Dedifferentiated amniotic fluid mesenchymal stem cell (primary cell): ENCODE measurements around the gene ZBTB46.
A peak's percentile ranks its signal among the peaks of the same experiment; 100 is the strongest.
"Not testable (repeated sequence)": the region's sequence is repeated elsewhere in the genome, so short reads cannot be mapped to it uniquely, and the experiment has no call there.

Experiments used
- DNase-seq: peaks from one replicate; pipeline ENCODE4 v3.0.0-alpha.2; 2016; ENCODE audit errors: extremely low spot score

The ZBTB46 gene

GRCh38 chr20:63789836-63790571, 41.1 kb downstream of the ZBTB46 start:
- DNase-seq, result no peak

GRCh38 chr20:63787749-63788148, 43.3 kb downstream of the ZBTB46 start:
- no peak for DNase-seq

GRCh38 chr20:63787302-63787701, 43.8 kb downstream of the ZBTB46 start:
- no peak for DNase-seq

- DNase-seq, result no peak
Observed at GRCh38 chr20:63785691-63786131, 45.4 kb downstream of the ZBTB46 start.

- no peak for DNase-seq
Observed at GRCh38 chr20:63783970-63784369, 47.1 kb downstream of the ZBTB46 start.

GRCh38 chr20:63782521-63782971, 48.5 kb downstream of the ZBTB46 start:
- DNase-seq, result no peak

- DNase-seq, result no peak
Observed at GRCh38 chr20:63782051-63782471, 49.0 kb downstream of the ZBTB46 start.

GRCh38 chr20:63781181-63781580, 49.9 kb downstream of the ZBTB46 start:
- no peak for DNase-seq

- no peak for DNase-seq
Observed at GRCh38 chr20:63778857-63779256, 52.2 kb downstream of the ZBTB46 start.

GRCh38 chr20:63778034-63778752, 52.9 kb downstream of the ZBTB46 start:
- DNase-seq, result no peak

- no peak for DNase-seq
Observed at GRCh38 chr20:63777614-63778013, 53.5 kb downstream of the ZBTB46 start.

- DNase-seq, result not testable (repeated sequence)
Observed at GRCh38 chr20:63776875-63777274, 54.2 kb downstream of the ZBTB46 start.

GRCh38 chr20:63775096-63775978, 55.7 kb downstream of the ZBTB46 start:
- peak; percentile 27 for DNase-seq

GRCh38 chr20:63774306-63774705, 56.8 kb downstream of the ZBTB46 start:
- no peak for DNase-seq

GRCh38 chr20:63773571-63774241, 57.4 kb downstream of the ZBTB46 start:
- DNase-seq, result no peak

- DNase-seq, result no peak
Observed at GRCh38 chr20:63772781-63773518, 58.1 kb downstream of the ZBTB46 start.

- DNase-seq, result no peak
Observed at GRCh38 chr20:63771046-63771707, 59.9 kb downstream of the ZBTB46 start.

GRCh38 chr20:63769891-63770474, 61.1 kb downstream of the ZBTB46 start:
- no peak for DNase-seq

GRCh38 chr20:63768591-63769515, 62.2 kb downstream of the ZBTB46 start:
- DNase-seq, result no peak
